ENCODE data around the gene RARRES1. TPM values are rescaled to one million over a fixed set of nuclear protein-coding genes. Genes with fewer than 3 reads are reported as not detected.
A peak's percentile ranks its signal among the peaks of the same experiment; 100 is the strongest.

Gene RARRES1, protein sequence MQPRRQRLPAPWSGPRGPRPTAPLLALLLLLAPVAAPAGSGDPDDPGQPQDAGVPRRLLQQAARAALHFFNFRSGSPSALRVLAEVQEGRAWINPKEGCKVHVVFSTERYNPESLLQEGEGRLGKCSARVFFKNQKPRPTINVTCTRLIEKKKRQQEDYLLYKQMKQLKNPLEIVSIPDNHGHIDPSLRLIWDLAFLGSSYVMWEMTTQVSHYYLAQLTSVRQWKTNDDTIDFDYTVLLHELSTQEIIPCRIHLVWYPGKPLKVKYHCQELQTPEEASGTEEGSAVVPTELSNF
- total RNA-seq = 0.95 to 1.3 TPM (median 0.99 TPM) in 3 replicates
- long read RNA-seq = 0 reads

DNA sequence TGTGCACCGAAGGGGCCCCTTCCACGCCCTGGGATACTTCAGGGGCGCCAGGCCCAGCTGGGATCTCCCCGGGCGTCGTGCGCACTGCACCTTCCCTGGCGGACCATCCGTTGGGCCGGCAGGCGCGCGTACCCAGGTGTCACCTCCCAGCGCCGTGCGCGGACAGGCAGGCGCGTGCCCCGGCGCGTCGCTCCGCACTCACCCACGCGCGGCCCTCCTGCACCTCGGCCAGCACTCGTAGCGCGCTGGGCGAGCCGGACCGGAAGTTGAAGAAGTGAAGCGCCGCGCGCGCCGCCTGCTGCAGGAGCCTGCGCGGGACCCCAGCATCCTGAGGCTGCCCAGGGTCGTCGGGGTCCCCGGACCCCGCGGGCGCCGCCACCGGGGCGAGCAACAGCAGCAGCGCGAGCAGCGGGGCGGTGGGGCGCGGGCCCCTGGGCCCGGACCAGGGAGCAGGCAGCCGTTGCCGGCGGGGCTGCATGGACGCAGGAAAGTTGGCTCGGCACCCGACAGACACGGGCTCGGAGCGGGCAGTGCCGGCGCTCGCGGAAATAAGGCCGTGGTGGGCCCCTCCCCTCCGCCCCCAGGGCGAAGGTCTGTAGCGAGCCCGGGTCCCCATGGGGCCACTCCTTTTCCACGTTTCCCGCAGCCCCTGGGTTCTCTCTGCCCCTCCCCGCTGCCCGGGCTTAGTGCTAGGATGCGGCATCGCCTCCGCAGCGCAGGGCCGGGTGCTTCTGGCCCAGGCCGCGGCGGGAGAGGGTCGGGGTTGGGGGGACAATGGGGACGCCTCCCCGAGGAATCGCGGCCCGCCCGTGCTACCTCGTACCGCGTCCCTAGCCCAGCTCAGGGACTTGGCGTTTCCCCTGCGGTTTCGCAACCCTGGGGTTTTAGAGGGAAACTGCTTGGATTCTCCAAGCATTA is at the start of gene RARRES1:
TSS of gene RARRES1 (minus strand) at position 520 of the 918 bp plus-strand sequence. CDS start at position 478, 42 bp downstream.
- Mint-ChIP-seq H3K4me1 (ENCODE audit: low read depth) (peaks cover 10% of the 10 kb centered on the region), H3K27me3 (ENCODE audit: low read depth) (no peaks in the 10 kb centered on the region), H3K9me3 (ENCODE audit: low read depth) (peaks cover 9% of the 10 kb centered on the region), H3K4me3 (ENCODE audit: unreplicated experiment) (peak within 1 kb of the TSS; percentile 55), H3K27ac (ENCODE audit: unreplicated experiment) (no peak within 1 kb of the TSS), H3K36me3 (ENCODE audit: low read depth) (peaks cover 8% of the 10 kb centered on the region)
- DNase-seq (ENCODE audit: low spot score) = no peak
- TF ChIP-seq, protein P1, sequence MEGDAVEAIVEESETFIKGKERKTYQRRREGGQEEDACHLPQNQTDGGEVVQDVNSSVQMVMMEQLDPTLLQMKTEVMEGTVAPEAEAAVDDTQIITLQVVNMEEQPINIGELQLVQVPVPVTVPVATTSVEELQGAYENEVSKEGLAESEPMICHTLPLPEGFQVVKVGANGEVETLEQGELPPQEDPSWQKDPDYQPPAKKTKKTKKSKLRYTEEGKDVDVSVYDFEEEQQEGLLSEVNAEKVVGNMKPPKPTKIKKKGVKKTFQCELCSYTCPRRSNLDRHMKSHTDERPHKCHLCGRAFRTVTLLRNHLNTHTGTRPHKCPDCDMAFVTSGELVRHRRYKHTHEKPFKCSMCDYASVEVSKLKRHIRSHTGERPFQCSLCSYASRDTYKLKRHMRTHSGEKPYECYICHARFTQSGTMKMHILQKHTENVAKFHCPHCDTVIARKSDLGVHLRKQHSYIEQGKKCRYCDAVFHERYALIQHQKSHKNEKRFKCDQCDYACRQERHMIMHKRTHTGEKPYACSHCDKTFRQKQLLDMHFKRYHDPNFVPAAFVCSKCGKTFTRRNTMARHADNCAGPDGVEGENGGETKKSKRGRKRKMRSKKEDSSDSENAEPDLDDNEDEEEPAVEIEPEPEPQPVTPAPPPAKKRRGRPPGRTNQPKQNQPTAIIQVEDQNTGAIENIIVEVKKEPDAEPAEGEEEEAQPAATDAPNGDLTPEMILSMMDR (IDR thresholded peaks at IDR 0.05) = peak; percentile 62

DNA sequence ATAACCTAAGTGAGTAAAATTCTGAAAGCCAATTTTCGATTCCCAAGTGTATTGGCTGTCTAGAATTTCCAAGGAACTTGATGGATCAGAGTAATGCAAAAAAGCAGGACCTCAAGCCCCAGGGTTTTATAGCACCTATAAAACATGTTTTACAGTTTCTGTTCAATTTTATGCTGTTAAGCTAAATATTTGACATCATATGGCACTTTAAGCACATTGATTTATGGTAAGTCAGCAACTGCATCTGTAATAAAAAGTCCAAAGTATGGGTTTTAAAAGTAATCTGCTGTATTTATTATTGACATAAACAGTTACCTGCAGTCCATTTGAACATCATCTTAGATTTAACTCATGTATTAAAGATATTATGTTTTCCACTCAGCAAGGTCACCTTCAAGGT is 49.6 kb upstream of the RARRES1 start:
- DNase-seq (ENCODE audit: low spot score) = no peak
- H3K27ac Mint-ChIP-seq (ENCODE audit: unreplicated experiment) = no peak overlapping the region
- peaks cover 3% of the 10 kb centered on the region for H3K36me3 Mint-ChIP-seq (ENCODE audit: low read depth)
- H3K4me3 Mint-ChIP-seq (ENCODE audit: unreplicated experiment) = no peak overlapping the region
- no peaks in the 10 kb centered on the region for H3K27me3 Mint-ChIP-seq (ENCODE audit: low read depth)
- H3K4me1 Mint-ChIP-seq (ENCODE audit: low read depth) = no peaks in the 10 kb centered on the region
- TF ChIP-seq, protein P1 (IDR thresholded peaks at IDR 0.05) = no peak
- H3K9me3 Mint-ChIP-seq (ENCODE audit: low read depth) = peaks cover 12% of the 10 kb centered on the region

DNA sequence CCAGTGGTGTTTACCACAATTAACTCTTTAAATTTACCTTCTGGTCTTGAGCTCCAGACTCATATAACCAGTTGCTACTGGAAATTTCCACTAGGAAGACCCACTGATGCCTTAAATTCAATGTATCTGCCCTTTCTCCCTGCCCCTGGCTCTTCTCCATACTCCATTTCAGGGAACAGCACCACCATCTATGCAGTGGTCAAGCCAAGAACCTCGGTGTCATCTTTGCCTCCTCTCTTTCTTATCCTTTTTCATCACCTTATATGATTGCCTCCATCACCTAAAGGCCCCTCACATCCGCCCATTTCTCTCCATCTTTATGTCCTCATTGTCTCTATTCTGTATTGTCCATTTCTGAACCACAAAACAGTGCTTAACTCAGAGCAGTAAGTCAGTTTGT is 48.9 kb upstream of the RARRES1 start:
- peaks cover 3% of the 10 kb centered on the region for H3K36me3 Mint-ChIP-seq (ENCODE audit: low read depth)
- H3K27me3 Mint-ChIP-seq (ENCODE audit: low read depth) = no peaks in the 10 kb centered on the region
- no peak overlapping the region for H3K27ac Mint-ChIP-seq (ENCODE audit: unreplicated experiment)
- peaks cover 8% of the 10 kb centered on the region for H3K9me3 Mint-ChIP-seq (ENCODE audit: low read depth)
- no peaks in the 10 kb centered on the region for H3K4me1 Mint-ChIP-seq (ENCODE audit: low read depth)
- H3K4me3 Mint-ChIP-seq (ENCODE audit: unreplicated experiment) = no peak overlapping the region
- TF ChIP-seq, protein P1 (IDR thresholded peaks at IDR 0.05) = no peak
- DNase-seq (ENCODE audit: low spot score) = no peak

DNA sequence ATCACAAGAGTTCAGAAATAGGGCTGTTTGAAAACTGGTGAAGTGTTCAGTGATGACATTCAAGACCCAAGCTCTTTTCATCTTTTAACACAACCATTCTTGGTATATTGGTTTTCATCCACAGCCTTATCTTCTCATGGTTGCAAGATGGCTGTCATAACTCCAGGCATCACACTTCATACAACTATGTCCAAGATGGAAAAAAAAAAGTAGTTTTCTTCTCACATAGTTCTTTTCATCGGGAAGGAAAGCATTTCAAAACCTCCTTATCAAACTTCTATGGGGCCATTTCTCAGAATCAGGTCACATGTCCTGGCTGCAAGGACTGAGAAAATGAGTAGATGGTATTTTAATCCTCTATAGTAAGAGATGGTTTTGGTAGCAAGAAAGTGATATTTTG is 48.5 kb upstream of the RARRES1 start:
- Mint-ChIP-seq H3K4me3 (ENCODE audit: unreplicated experiment) (no peak overlapping the region), H3K9me3 (ENCODE audit: low read depth) (peaks cover 3% of the 10 kb centered on the region), H3K36me3 (ENCODE audit: low read depth) (no peaks in the 10 kb centered on the region), H3K4me1 (ENCODE audit: low read depth) (no peaks in the 10 kb centered on the region), H3K27ac (ENCODE audit: unreplicated experiment) (no peak overlapping the region), H3K27me3 (ENCODE audit: low read depth) (no peaks in the 10 kb centered on the region)
- TF ChIP-seq, protein P1 (IDR thresholded peaks at IDR 0.05) = no peak
- no peak for DNase-seq (ENCODE audit: low spot score)

DNA sequence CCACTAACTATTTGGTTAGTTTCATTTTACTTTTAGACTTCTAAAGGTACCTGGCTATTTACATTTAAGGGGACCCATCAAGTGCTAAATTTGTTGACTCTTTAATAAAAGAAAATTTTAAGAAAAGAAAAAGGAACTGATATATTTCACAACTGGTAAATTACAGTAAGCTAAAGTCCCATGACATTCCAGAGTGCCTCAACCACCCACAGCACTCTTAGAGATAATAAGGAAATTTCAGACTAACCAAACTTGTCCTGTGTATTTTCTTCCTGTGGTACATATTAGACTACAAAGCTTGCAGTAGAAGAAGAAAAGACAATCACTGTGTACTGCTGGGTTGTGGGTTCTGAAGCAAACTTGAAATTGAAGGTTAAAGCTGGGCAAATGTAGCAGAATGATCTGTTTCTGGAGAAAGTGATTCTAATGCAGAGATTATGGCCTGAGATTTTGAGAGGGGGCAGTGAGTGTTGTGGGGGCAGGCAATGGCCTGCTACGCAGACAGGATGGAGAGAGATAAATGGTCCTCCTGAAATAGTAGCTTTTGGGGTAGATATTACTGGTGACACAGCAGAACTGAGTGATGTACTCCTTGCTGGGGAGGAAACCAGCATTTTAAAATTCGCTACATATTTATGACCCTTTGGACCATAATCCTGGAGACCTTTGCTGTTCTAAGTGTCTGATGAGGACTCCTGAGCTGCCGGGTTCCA is 45.1 kb upstream of the RARRES1 start:
- Mint-ChIP-seq H3K4me3 (ENCODE audit: unreplicated experiment) (no peak overlapping the region), H3K4me1 (ENCODE audit: low read depth) (no peaks in the 10 kb centered on the region), H3K36me3 (ENCODE audit: low read depth) (no peaks in the 10 kb centered on the region), H3K27ac (ENCODE audit: unreplicated experiment) (no peak overlapping the region), H3K27me3 (ENCODE audit: low read depth) (no peaks in the 10 kb centered on the region), H3K9me3 (ENCODE audit: low read depth) (peaks cover 3% of the 10 kb centered on the region)
- no peak for DNase-seq (ENCODE audit: low spot score)
- TF ChIP-seq, protein P1 (IDR thresholded peaks at IDR 0.05) = no peak

All from chondrocyte (in vitro differentiated cells).